GM13977 (cell line): ENCODE results near the gene SFMBT2.

ENCODE experiments used
- DNase-seq: peaks from one replicate; pipeline ENCODE4 v3.0.0; 2012; ENCODE audit warnings: low spot score
- in situ Hi-C: fragments of 300-500 bp; cut with MboI; formaldehyde crosslinking; loops from one replicate; pipeline ENCODE4 v1.12.0; 2022; ENCODE audit warnings: low sequenced_read_pairs, low pct_unique_long_range_greater_than_20kb, mixed read lengths, inconsistent platforms; ENCODE audit not compliant: unreplicated experiment
- TF ChIP-seq, protein P1 (sequence below): IDR thresholded peaks from 2 replicates; pipeline ENCODE4 v1.5.1; 2012; ENCODE audit warnings: mild to moderate bottlenecking, control low read depth; ENCODE audit not compliant: insufficient read depth; ENCODE audit errors: extremely low read depth, missing control alignments

Gene SFMBT2

DNA sequence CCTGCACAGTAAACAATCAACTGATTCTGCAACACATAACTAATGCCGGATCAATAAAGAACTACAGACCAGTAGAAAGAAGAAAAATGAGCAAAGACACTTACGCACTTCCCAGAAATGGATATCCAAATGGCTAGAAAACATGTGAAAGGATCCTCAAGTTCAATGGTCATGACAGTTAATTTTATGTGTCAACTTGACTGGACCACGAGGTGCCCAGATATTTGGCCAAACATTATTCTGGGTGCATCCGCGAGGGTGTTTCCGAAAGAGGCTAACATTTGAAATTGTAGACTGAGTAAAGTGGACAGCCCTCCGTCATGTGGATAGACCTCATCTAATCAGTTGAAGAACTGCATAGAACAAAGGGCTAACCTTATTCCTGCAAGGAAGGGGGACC, 102.0 kb downstream of the SFMBT2 start:
- TF ChIP-seq, protein P1, sequence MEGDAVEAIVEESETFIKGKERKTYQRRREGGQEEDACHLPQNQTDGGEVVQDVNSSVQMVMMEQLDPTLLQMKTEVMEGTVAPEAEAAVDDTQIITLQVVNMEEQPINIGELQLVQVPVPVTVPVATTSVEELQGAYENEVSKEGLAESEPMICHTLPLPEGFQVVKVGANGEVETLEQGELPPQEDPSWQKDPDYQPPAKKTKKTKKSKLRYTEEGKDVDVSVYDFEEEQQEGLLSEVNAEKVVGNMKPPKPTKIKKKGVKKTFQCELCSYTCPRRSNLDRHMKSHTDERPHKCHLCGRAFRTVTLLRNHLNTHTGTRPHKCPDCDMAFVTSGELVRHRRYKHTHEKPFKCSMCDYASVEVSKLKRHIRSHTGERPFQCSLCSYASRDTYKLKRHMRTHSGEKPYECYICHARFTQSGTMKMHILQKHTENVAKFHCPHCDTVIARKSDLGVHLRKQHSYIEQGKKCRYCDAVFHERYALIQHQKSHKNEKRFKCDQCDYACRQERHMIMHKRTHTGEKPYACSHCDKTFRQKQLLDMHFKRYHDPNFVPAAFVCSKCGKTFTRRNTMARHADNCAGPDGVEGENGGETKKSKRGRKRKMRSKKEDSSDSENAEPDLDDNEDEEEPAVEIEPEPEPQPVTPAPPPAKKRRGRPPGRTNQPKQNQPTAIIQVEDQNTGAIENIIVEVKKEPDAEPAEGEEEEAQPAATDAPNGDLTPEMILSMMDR = no peak
- in situ Hi-C loops = no loop called here
- no peak for DNase-seq

DNA sequence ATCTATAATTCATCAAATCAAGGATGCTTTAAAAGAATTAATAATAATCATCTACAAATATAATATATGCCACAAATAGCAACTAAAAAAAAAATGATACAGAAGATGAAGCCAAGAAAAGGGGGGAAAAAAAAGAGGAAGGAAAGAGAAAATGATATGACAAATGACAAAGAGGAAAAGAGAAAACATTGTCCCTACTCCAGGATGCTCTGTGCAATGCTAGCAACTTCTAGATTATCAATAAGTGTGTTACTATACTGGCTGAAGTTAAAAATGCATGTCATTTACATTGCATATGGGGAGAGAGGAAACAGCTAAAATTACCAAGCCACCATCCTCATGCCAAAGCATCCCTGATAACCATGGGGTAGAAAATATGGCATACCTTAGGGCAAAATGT, 104.2 kb downstream of the SFMBT2 start:
- in situ Hi-C loops = no loop called here
- no peak for DNase-seq
- TF ChIP-seq, protein P1 = no peak

DNA sequence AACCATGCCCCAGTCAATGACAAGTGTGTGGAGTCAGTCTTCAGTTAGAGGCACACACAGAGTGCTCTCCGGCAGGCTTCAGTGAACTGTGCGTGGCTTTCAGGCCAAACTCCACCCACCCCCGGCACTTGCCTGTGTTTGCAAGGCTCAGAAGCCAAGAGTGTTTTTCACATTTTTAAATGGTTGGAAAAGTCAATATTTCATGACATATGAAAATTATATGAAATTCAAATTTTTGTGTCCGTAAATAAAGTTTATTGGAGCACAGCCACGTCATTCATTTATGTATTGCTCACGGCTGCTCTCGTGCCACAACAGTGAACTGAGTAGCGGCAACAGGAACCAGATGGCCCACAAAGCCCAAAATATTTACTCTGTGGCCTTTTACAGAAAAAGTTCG, 104.7 kb downstream of the SFMBT2 start:
- in situ Hi-C loops = no loop called here
- TF ChIP-seq, protein P1 = no peak
- no peak for DNase-seq

DNA sequence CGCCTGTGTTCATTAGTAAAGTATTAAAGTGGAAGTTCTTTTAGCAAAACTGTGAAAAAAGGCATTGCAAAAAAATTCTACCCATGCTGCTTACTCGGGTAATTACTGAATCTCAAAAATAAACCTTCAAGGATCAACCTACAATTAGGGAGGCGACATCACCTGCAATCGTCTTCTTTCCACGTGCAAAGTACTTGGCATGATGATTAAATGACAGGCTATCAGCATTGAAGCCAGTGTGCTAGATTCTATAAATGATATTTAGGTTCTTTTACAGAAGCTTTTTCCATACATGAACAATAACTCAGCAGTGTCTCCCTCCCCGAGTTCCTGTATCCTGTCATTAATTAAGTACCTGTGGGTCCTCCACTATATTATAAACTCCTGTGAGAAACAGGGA, 105.8 kb downstream of the SFMBT2 start:
- in situ Hi-C loops = no loop called here
- TF ChIP-seq, protein P1 = no peak
- DNase-seq = no peak

DNA sequence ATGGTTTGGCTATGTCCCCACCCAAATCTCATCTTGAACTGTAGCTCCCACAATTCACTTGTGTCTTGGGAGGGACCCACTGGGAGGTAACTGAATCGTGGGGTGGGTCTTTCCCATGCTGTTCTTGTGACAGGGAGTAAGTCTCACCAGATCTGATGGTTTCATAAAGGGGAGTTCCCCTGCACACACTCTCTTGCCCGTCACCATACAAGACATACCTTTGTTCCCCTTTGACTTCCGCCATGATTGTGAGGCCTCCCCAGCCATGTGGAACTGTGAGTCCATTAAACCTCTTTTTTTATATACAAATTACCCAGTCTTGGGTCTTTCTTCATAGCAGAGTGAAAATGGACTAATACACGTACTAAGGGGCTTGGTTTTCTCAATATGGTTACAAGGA, 106.7 kb downstream of the SFMBT2 start:
- no peak for DNase-seq
- TF ChIP-seq, protein P1 = no peak
- in situ Hi-C loops = no loop called here

DNA sequence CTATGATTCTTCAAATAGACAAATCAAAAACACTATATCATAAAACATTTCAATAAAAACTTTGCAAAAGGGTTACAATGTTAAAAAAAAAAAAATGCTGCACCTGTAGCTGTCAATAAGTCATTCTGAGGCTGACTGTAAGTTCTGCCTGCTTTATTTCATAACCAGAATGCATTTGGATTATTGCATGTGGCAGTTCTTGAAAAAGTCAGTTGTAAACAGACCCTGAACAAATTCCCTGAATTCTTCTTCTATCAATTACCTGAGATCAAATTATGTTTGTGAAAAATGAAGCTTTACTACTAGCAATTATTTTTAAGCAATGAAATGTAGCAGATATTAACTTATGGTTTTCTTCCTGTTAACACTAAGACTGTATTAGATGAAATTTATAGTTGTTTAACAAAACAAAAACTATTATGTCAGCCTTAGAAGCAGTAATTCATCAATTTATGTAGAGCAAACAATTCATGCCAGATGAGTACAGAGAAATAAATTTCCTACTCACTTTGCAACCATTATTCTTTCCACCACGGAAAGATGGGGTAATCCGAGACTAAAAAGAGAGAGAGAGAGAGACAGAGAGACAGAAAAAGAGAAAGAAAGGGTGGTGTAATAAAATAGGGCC, 107.8 kb downstream of the SFMBT2 start:
- in situ Hi-C loops = no loop called here
- TF ChIP-seq, protein P1 = no peak
- DNase-seq = no peak
